Measurements from ENCODE around the gene C1QL1.

C1QL1 gene

DNA sequence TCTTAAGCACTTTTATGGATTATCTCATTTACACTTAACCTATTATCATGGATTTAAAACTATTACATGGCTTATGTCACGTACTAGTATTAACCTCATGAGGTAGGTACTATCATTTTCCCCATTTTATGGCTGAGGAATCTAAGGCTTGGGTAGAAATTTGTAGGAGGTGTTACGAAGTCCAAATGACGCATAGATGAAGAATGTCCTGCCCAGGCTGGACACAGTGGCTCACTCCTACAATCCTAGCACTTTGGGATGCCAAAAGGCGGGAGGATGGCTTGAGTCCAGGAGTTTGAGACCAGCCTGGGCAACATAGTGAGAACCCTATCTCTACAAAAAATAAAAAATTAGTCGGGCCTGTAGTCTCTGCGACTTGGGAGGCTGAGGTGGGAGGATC, 4.8 kb upstream of the C1QL1 start:
- TF ChIP-seq, protein P1, sequence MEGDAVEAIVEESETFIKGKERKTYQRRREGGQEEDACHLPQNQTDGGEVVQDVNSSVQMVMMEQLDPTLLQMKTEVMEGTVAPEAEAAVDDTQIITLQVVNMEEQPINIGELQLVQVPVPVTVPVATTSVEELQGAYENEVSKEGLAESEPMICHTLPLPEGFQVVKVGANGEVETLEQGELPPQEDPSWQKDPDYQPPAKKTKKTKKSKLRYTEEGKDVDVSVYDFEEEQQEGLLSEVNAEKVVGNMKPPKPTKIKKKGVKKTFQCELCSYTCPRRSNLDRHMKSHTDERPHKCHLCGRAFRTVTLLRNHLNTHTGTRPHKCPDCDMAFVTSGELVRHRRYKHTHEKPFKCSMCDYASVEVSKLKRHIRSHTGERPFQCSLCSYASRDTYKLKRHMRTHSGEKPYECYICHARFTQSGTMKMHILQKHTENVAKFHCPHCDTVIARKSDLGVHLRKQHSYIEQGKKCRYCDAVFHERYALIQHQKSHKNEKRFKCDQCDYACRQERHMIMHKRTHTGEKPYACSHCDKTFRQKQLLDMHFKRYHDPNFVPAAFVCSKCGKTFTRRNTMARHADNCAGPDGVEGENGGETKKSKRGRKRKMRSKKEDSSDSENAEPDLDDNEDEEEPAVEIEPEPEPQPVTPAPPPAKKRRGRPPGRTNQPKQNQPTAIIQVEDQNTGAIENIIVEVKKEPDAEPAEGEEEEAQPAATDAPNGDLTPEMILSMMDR (IDR thresholded peaks at IDR 0.05; ENCODE audit: low read depth, low read length, missing control alignments) = no peak
- in situ Hi-C loops (cut with HindIII; ENCODE audit: low sequenced_read_pairs) = no loop called here
- DNase-seq (ENCODE audit: low read depth) = no peak
- no peak overlapping the region for H3K4me3 ChIP-seq (ENCODE audit: low read depth, low read length)

DNA sequence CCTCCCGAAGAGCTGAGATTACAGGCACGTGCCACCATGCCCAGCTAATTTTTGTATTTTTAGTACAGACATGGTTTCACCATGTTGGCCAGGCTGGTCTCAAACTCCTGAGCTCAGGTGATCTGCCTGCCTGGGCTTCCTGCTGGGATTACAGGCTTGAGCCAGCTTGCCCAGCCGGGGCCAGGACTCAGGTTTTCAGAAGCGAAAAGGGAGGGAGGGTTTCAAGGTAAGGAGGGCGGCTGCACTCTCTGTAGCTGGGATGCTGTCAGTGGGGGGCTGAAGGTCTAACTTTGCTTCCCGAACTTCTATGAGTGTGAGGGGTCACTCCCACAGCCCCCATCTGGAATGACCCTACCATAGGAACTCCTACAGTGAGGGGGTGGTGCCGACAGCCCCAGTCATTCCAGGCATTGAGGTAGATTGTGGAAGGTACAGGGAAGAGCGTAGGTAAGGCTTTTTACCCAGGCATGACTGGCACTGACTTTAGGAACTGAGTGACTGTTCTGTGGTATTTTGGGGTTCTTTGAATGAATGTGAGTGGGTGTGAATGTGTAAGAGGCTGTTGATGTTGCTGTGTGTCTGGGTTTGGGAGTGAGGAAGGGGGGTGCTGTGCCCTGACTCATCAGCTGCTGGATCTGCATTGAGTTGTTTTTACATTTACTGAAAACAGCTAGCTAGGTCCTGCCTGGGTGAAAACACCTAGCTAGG, 3.8 kb upstream of the C1QL1 start:
- TF ChIP-seq, protein P1 (IDR thresholded peaks at IDR 0.05; ENCODE audit: low read depth, low read length, missing control alignments) = no peak
- DNase-seq (ENCODE audit: low read depth) = no peak
- in situ Hi-C loops (cut with HindIII; ENCODE audit: low sequenced_read_pairs) = no loop called here
- no peak overlapping the region for H3K4me3 ChIP-seq (ENCODE audit: low read depth, low read length)

DNA sequence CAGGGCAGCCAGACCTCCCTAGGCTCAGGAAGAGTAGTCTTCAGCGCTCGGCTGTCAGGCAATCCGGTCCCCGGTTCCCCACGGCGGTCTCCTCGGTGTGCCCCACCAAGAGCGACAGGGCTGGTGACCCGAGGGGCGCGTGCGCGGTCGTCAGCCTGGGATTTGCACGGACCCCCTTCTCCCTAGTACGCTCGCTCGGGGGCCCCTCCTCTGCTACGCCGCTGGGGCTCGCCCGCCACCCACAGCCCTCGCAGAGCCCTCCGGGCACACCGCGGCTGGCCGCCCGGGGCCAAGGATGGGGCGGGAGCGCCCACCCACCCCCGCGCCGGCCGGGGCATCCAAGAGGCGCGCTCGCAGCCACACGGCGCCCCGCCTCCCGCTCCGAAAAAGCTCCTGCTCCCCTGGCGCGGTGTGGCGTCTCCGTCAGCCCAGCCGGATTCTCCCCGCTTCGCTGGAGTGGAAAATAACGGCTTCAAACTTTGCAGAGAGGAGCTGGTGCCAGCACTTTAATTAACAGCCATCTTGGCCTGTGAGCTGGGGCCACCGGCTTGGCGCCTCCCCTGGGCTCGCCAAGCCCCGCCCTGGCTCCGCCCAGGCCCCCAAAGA, 2.1 kb upstream of the C1QL1 start:
- TF ChIP-seq, protein P1 (IDR thresholded peaks at IDR 0.05; ENCODE audit: low read depth, low read length, missing control alignments) = no peak
- H3K4me3 ChIP-seq (ENCODE audit: low read depth, low read length) = peak overlapping the region; percentile 38
- DNase-seq (ENCODE audit: low read depth) = no peak
- in situ Hi-C loops (cut with HindIII; ENCODE audit: low sequenced_read_pairs) = no loop called here

DNA sequence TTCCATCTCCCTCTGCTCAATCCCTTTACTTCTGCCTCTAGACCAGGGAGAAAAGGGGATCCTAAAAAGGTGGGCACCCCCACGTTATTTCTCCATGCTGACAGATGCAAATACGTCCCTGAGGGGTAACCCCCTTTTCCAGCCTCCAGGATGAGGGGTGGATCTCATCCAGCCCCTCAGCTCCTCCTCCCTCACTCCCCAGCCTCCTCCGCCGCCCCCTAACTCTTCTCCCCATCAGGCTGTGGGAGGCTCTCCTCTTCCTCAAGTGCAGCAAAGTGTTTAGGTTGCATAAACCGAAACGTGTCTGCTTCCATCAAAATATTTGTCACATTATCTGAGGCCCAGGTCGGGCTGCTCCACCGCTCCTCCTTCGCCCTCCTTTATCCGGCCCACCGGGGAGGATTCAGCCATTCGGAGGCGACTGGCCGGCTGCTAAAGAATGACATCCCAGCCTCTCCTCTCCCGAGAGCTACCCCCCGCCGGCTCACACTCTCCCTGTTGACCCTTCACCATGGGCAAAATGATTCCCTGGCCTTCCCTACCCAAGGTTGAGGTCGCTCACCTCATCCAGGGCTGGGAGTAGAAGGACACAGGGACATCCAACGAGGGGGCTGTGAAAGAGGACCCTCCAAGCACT, 1.2 kb upstream of the C1QL1 start:
- TF ChIP-seq, protein P1 (IDR thresholded peaks at IDR 0.05; ENCODE audit: low read depth, low read length, missing control alignments) = no peak
- no peak overlapping the region for H3K4me3 ChIP-seq (ENCODE audit: low read depth, low read length)
- DNase-seq (ENCODE audit: low read depth) = no peak
- in situ Hi-C loops (cut with HindIII; ENCODE audit: low sequenced_read_pairs) = no loop called here

DNA sequence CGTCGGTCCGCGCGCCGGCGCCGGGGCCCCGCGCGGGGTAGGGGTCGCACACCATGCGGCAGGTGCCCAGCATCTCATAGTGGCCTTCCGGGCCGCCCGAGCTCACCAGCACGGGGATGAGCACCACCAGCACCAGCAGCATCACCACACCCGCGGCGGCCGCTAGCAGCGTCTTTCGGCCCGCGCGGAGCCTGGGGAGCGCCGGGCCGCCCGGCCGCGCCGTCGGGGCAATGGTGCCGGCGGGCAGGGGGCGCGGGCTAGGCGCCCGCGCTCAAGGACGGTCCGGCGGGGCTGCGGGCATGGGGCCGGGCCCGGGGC, 237 bp downstream of the C1QL1 start:
- TF ChIP-seq, protein P1 (IDR thresholded peaks at IDR 0.05; ENCODE audit: low read depth, low read length, missing control alignments) = no peak
- DNase-seq (ENCODE audit: low read depth) = no peak
- no peak overlapping the region for H3K4me3 ChIP-seq (ENCODE audit: low read depth, low read length)
- in situ Hi-C loops (cut with HindIII; ENCODE audit: low sequenced_read_pairs) = no loop called here

DNA sequence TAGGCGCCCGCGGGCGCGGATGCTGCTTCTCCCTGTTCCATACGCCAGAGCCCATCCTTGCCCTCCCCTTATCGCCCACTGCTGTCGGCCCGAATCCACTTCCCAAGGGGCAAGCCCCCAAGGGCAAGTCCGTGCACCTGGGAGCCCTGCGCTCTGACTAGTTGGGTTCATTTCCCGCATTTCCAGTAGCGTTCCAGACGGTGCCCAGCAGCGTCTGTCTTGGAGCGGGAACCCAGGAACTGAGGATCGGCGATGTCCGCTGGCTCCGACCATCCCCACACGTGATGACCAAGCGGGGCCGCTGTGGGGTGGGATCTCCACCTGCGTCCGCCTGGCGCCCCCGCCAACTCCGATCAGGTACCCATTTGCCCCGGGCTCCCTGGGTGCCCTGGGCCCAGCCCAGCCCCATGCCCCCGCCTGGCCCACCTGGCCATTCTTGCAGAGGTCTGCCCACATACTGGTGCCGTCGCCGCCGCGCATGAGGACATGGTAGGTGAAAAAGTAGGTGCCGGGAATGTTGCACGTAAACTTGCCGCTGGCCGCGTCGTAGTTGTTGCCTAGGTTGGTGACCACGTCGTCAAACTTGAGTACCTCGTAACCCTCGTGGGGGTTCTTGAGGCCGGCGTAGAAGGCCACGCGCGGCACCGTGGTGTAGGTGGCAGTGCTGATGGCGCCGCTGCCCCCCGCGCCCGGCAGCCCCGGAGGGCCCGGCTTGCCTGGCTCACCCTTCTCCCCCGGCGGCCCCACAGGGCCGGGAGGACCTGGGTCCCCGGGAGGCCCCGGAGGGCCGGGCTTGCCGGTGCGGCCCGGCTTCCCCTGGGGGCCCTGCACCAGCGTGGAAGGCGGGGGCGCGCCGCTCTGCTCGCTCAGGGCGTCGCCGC, 837 bp downstream of the C1QL1 start:
- TF ChIP-seq, protein P1 (IDR thresholded peaks at IDR 0.05; ENCODE audit: low read depth, low read length, missing control alignments) = no peak
- no peak overlapping the region for H3K4me3 ChIP-seq (ENCODE audit: low read depth, low read length)
- DNase-seq (ENCODE audit: low read depth) = no peak
- in situ Hi-C loops (cut with HindIII; ENCODE audit: low sequenced_read_pairs) = no loop called here

All from astrocyte of the cerebellum (primary cell).